GM23248 (cell line): ENCODE results near the gene SLC38A5. TPM values are rescaled to one million over a fixed set of nuclear protein-coding genes. Genes with fewer than 3 reads are reported as not detected.
"Not testable (repeated sequence)": the region's sequence is repeated elsewhere in the genome, so short reads cannot be mapped to it uniquely, and the experiment has no call there.

Experiments used
- DNase-seq: peaks from one replicate; pipeline ENCODE4 v3.0.0-alpha.2; 2015
- H2AFZ ChIP-seq: fragments of 200-600 bp; sonication (generic); 2 replicates; pipeline ENCODE4 v1.6.1; 2016; ENCODE audit warnings: antibody characterized with exemption
- H3F3A ChIP-seq: fragments of 200-600 bp; sonication (generic); 2 replicates; pipeline ENCODE4 v1.6.1; 2016; ENCODE audit warnings: mild to moderate bottlenecking, antibody characterized with exemption, mixed run types; ENCODE audit not compliant: insufficient read depth
- H3K27ac ChIP-seq: fragments of 200-600 bp; sonication (generic); 2 replicates; pipeline ENCODE4 v1.5.1; 2016; ENCODE audit warnings: mild to moderate bottlenecking
- H3K27me3 ChIP-seq: fragments of 200-600 bp; sonication (generic); replicated peaks from 2 replicates; pipeline ENCODE4 v1.6.1; 2016; ENCODE audit warnings: mild to moderate bottlenecking; ENCODE audit not compliant: insufficient read depth
- H3K36me3 ChIP-seq: fragments of 200-600 bp; sonication (generic); 2 replicates; pipeline ENCODE4 v1.6.1; 2016; ENCODE audit warnings: low read depth, mild to moderate bottlenecking
- H3K4me1 ChIP-seq: fragments of 200-600 bp; sonication (generic); 2 replicates; pipeline ENCODE4 v1.6.1; 2016; ENCODE audit warnings: mild to moderate bottlenecking; ENCODE audit not compliant: insufficient read depth
- H3K4me2 ChIP-seq: fragments of 200-600 bp; sonication (generic); one replicate; pipeline ENCODE4 v1.6.1; 2016; ENCODE audit warnings: mild to moderate bottlenecking; ENCODE audit not compliant: unreplicated experiment
- H3K4me3 ChIP-seq: fragments of 200-600 bp; sonication (generic); 2 replicates; pipeline ENCODE4 v1.5.1; 2016; ENCODE audit warnings: mild to moderate bottlenecking
- H3K79me2 ChIP-seq: fragments of 200-600 bp; sonication (generic); 2 replicates; pipeline ENCODE4 v1.6.1; 2016; ENCODE audit warnings: mild to moderate bottlenecking; ENCODE audit not compliant: insufficient read depth
- H3K9ac ChIP-seq: fragments of 200-600 bp; sonication (generic); 2 replicates; pipeline ENCODE4 v1.6.1; 2016; ENCODE audit warnings: mild to moderate bottlenecking
- H3K9me2 ChIP-seq: fragments of 200-600 bp; sonication (generic); 2 replicates; pipeline ENCODE4 v1.6.1; 2016; ENCODE audit warnings: mixed run types, mild to moderate bottlenecking, moderate library complexity; ENCODE audit not compliant: insufficient read depth
- H3K9me3 ChIP-seq: fragments of 200-600 bp; sonication (generic); one replicate; pipeline ENCODE4 v1.6.1; 2017; ENCODE audit warnings: low read depth
- H4K20me1 ChIP-seq: fragments of 200-600 bp; sonication (generic); 2 replicates; pipeline ENCODE4 v1.6.0; 2016; ENCODE audit not compliant: insufficient read depth
- EZH2 ChIP-seq: fragments of 200-600 bp; sonication (generic); IDR thresholded peaks from 2 replicates; pipeline ENCODE4 v1.6.1; 2018; ENCODE audit warnings: antibody characterized with exemption, mild to moderate bottlenecking; ENCODE audit not compliant: insufficient read depth, poor library complexity, severe bottlenecking
- EZH2phosphoT487 ChIP-seq: fragments of 200-600 bp; sonication (generic); IDR thresholded peaks from 2 replicates; pipeline ENCODE4 v1.6.1; 2018; ENCODE audit warnings: antibody characterized with exemption, moderate library complexity, mild to moderate bottlenecking, low read depth; ENCODE audit not compliant: insufficient read depth
- WGBS, 2 experiments: methylation state at CpG; one replicate each; pipeline ENCODE4 v1.1.6; 2015 to 2017; ENCODE audit warnings: low lambda C conversion rate in 2 of 2, low coverage in 1 of 2; ENCODE audit errors: missing lambda C conversion rate in 2 of 2; 5-methylcytosine and 5-hydroxymethylcytosine counted together
- in situ Hi-C: fragments of 300-500 bp; cut with MboI; formaldehyde crosslinking; loops from 2 replicates; pipeline ENCODE4 v1.15.0; 2020
- polyA plus RNA-seq: library from polyadenylated mRNA; unstranded; fragments of >200 nt; fragmentation: Nextera tagmentation; extraction: Ambion mirVana; gene quantifications from 2 replicates; pipeline ENCODE4 v1.2.1, GENCODE V29; 2016
- total RNA-seq: library from RNA; depleted of rRNA; stranded (reverse); fragments of >200 nt; shearing (Covaris generic); gene quantifications from 2 replicates; pipeline ENCODE4 v1.2.3, GENCODE V29; 2014; rRNA removed

SLC38A5 gene
- total RNA-seq = 34.5 and 35.3 TPM in 2 replicates
- polyA plus RNA-seq = 31.5 and 32.4 TPM in 2 replicates

GRCh38 chrX:48470110-48470832 lies at the start of gene SLC38A5:
SLC38A5 (minus strand) TSS chrX:48470260; CDS start chrX:48467924, 2,336 bp downstream.
- peaks cover 8% of the 10 kb centered on the region for H3K79me2 ChIP-seq
- no peak for TF ChIP-seq EZH2
- no peak for TF ChIP-seq EZH2phosphoT487
- no peak within 1 kb of the TSS for H3K4me2 ChIP-seq
- no peak within 1 kb of the TSS for H3K27ac ChIP-seq
- H3K4me3 ChIP-seq = no peak within 1 kb of the TSS
- 0 out of 2 replicates have a peak, but pooled peaks cover 6% of the 10 kb centered on the region for H3F3A ChIP-seq
- no peaks in the 10 kb centered on the region for H3K9me3 ChIP-seq
- no peaks in the 10 kb centered on the region for H3K27me3 ChIP-seq
- WGBS, 2 experiments = 95 to 98% methylated on average over 9 to 14 of the region's 18 CpGs
- H2AFZ ChIP-seq = no peak within 1 kb of the TSS
- no peaks in the 10 kb centered on the region for H3K9me2 ChIP-seq
- in situ Hi-C loops = no loop called here
- H3K36me3 ChIP-seq = no peaks in the 10 kb centered on the region
- no peak for DNase-seq
- H4K20me1 ChIP-seq = no peaks in the 10 kb centered on the region
- no peak within 1 kb of the TSS for H3K9ac ChIP-seq
- peaks cover 3% of the 10 kb centered on the region; the same call in 1 of the 2 replicates for H3K4me1 ChIP-seq

- H3K9me3 ChIP-seq, DNase-seq, H3K4me3 ChIP-seq, H3K9me2 ChIP-seq, H3F3A ChIP-seq, in situ Hi-C loops, H3K36me3 ChIP-seq, H4K20me1 ChIP-seq, H3K4me1 ChIP-seq, H3K27me3 ChIP-seq, H3K27ac ChIP-seq, H2AFZ ChIP-seq, H3K9ac ChIP-seq, H3K79me2 ChIP-seq, H3K4me2 ChIP-seq: not testable (repeated sequence)
- WGBS, 2 experiments = 57 to 86% methylated on average over 3 to 4 of the region's 4 CpGs
Measured at GRCh38 chrX:48519481-48519880, 49.4 kb upstream of the SLC38A5 start.

GRCh38 chrX:48516987-48517386 lies 46.9 kb upstream of the SLC38A5 start:
- Histone ChIP-seq H3K9me2 (no peaks in the 10 kb centered on the region), H4K20me1 (no peaks in the 10 kb centered on the region), H3K4me2 (no peak overlapping the region), H3K9ac (no peak overlapping the region), H3F3A (no peaks in the 10 kb centered on the region), H3K4me3 (no peak overlapping the region), H3K27ac (no peak overlapping the region), H3K4me1 (no peaks in the 10 kb centered on the region), H3K27me3 (no peaks in the 10 kb centered on the region), H3K9me3 (no peaks in the 10 kb centered on the region), H2AFZ (no peak overlapping the region), H3K36me3 (no peaks in the 10 kb centered on the region), H3K79me2 (no peaks in the 10 kb centered on the region; the same call in 1 of the 2 replicates)
- 100% methylated on average over 3 to 4 of the region's 5 CpGs for WGBS, 2 experiments
- TF ChIP-seq EZH2 (no peak), EZH2phosphoT487 (no peak)
- DNase-seq = no peak
- in situ Hi-C loops = no loop called here

- Histone ChIP-seq H3K9me3 (no peaks in the 10 kb centered on the region), H3K27ac (no peak overlapping the region), H3K27me3 (no peaks in the 10 kb centered on the region), H3K9me2 (no peaks in the 10 kb centered on the region), H3F3A (no peaks in the 10 kb centered on the region), H3K4me1 (no peaks in the 10 kb centered on the region), H2AFZ (no peak overlapping the region), H3K36me3 (no peaks in the 10 kb centered on the region), H3K4me3 (no peak overlapping the region), H4K20me1 (no peaks in the 10 kb centered on the region), H3K4me2 (no peak overlapping the region), H3K9ac (no peak overlapping the region), H3K79me2 (no peaks in the 10 kb centered on the region)
- TF ChIP-seq EZH2phosphoT487 (no peak), EZH2 (no peak)
- WGBS, 2 experiments = 90 to 92% methylated on average over 10 of the region's 10 CpGs
- in situ Hi-C loops = no loop called here
- no peak for DNase-seq
Measured at GRCh38 chrX:48516285-48516684, 46.2 kb upstream of the SLC38A5 start.
